Gastrocnemius medialis (tissue), 4 donors: ENCODE data around the gene CYSRT1. TPM values are rescaled to one million over a fixed set of nuclear protein-coding genes. Genes with fewer than 3 reads are reported as not detected.
A peak's percentile ranks its signal among the peaks of the same experiment; 100 is the strongest.

ENCODE experiments used
- ATAC-seq, 2 donors: fragments of 150-250 bp; one replicate each; pipeline ENCODE4 v1.9.1; 2016
- DNase-seq, 2 donors: peaks; one replicate each; pipeline ENCODE4 v3.0.0-alpha.2; 2019
- H3K27ac ChIP-seq, 4 donors: fragments of 200-600 bp; sonication (generic); 1 replicate in 1 of 4; 2 replicates in 3 of 4; pipeline ENCODE4 v1.5.1; 2016 to 2018; ENCODE audit warnings: mild to moderate bottlenecking in 2 of 4, moderate library complexity in 1 of 4
- H3K27me3 ChIP-seq, 3 donors: fragments of 200-600 bp; sonication (generic) in 2 of 3; 1 replicate in 1 of 3; 2 replicates in 2 of 3; pipeline versions ENCODE4 v1.5.1 to v1.6.0; 2016 to 2019; ENCODE audit warnings: mild to moderate bottlenecking in 1 of 3, moderate library complexity in 1 of 3
- H3K36me3 ChIP-seq, 2 donors: fragments of 200-600 bp; sonication (generic) in 1 of 2; one replicate each; pipeline ENCODE4 v1.5.1; 2017 to 2018
- H3K4me1 ChIP-seq, 2 donors: fragments of 200-600 bp; sonication (generic) in 1 of 2; one replicate each; pipeline ENCODE4 v1.5.1; 2016 to 2017; ENCODE audit warnings: mild to moderate bottlenecking in 2 of 2
- H3K4me3 ChIP-seq, 4 donors: fragments of 200-600 bp; sonication (generic) in 3 of 4; 1 replicate in 1 of 4; 2 replicates in 3 of 4; pipeline ENCODE4 v1.5.1; 2016 to 2019; ENCODE audit warnings: mild to moderate bottlenecking in 2 of 4
- H3K9me3 ChIP-seq, 3 donors: fragments of 200-600 bp; sonication (generic) in 2 of 3; 1 replicate in 1 of 3; 2 replicates in 2 of 3; pipeline ENCODE4 v1.5.1; 2016 to 2019
- POLR2A ChIP-seq, 2 donors: fragments of 450-650 bp; IDR thresholded peaks; one replicate each; pipeline ENCODE4 v1.6.1; 2017; ENCODE audit warnings: antibody characterized with exemption in 2 of 2, mild to moderate bottlenecking in 2 of 2, moderate library complexity in 2 of 2
- in situ Hi-C, 4 donors: fragments of 200-750 bp; cut with MboI; loops; one replicate each; pipeline versions ENCODE4 v1.15.0 to v1.8.0; 2017; ENCODE audit warnings: low sequenced_read_pairs in 4 of 4
- intact Hi-C: fragments of 100-400 bp; cut with DNase I; formaldehyde crosslinking; loops from one replicate; pipeline ENCODE4 v1.15.1; 2023; ENCODE audit warnings: low total_unique reads
- total RNA-seq, 4 donors: library from RNA; depleted of rRNA; stranded (reverse); fragments of >200 nt; gene quantifications; one replicate each; pipeline versions ENCODE4 v1.1.0 to v1.2.3, GENCODE V29; 2016
- TF ChIP-seq, protein P1 (sequence below), 5 experiments: fragments of 450-650 bp in 3 of 5; fragments of 200-600 bp in 2 of 5; sonication (generic) in 2 of 5; IDR thresholded peaks in 4 of 5; conservative IDR thresholded peaks in 1 of 5; 1 replicate in 4 of 5; 2 replicates in 1 of 5; pipeline ENCODE4 v1.5.1; 2016 to 2019; ENCODE audit warnings: antibody characterized with exemption in 5 of 5, mild to moderate bottlenecking in 3 of 5, moderate library complexity in 3 of 5

CYSRT1 gene
- total RNA-seq, 4 donors from 2014 or later = 0.42 TPM; not detected in 3

DNA sequence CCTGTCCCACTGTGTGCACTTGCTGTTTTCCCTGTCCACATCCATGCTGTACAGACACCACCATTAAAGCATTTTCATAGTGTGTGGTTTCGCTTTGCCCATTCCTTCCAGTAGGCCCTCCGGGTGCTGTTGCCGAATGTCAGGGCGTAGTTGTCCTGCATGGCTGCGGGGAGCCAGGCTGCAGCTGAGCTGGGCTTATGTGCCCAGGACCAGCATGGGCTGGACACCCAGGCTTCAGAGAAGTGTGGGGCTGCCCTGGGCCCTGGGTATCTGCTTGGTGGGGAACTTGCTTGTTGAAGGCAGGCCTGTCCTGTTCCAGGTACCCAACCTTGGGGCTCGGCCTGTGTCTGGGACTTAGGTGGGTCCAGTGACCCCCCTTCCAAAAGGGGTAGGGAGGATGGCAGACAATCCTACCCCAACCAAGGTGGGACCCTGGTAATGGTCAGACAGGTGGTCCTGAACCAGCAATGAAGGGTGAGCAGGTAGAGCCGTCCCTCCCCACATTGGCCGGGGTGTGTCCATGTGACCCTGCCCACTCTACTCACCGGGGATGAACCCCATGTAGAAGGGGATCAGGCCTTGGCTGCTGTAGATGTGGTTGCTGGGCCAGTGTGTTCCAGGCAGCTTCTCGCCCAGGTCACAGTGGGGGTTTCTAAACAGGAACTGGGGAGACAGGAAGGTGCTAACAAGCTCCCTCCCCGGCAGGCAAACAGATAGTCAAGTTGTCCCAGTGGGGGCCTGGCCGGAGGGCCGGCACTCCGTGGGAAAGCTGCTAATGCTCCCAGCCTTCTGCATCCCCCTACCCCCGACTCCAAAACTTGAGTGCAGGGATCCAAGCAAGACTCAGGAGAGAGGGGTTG is 18.9 kb downstream of the CYSRT1 start:
- no peak overlapping the region for H3K4me3 ChIP-seq
- H3K4me1 ChIP-seq = peaks cover 47 to 61% of the 10 kb centered on the region in 2 donors
- peak overlapping the region in 2 of 4 donors; percentile 46 to 98 for H3K27ac ChIP-seq

DNA sequence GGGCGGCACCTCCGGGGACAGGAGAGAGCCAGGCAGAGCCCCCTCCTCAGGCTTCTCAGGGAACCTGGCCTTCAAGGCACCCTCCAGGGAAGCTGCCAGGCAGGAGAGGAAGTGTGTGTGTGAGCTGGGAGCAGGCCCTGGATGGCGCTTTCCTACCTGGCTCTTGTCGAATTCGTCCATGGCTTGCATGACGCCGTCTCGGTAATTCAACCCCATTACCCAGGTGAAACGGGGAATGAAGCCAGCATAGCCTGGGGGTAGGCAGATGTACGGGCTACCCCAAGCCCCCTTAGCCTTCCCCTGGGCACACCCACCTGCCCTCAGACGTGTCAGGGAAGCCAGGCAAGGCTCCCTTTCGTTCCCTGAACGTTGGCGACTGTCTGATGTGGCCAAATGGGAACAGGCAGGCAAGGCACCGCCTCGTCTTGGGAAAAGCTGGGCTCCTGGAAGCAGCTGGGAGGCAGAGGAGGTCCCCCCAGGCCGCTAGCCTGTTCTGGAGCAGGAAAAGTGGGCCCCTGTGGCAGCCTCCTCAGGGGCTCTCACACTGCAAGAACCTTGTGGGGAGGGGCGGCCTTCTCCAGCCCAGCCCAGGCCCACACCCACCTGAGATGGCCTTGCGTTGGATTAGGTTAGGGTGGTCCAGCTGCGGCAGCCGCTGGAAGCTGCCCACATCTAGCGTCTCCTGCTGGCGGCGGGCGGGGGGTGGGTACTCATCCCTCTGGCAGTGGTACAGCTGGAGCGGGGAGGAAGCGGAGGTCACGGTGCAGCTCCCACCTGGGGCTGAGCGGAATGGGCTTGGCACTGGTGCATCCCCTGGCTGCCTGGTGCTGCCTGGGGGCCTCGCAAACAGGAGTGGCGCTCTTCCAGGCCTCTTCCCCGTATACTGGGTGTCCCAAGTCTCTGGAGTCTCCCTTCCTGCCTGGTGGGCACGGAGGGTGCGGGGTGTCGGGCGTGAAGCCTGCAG is 19.8 kb downstream of the CYSRT1 start:
- Histone ChIP-seq H3K36me3 (peaks cover 0 to 23% of the 10 kb centered on the region in 2 donors), H3K27me3 (no peaks in the 10 kb centered on the region), H3K27ac (peak overlapping the region in 2 of 4 donors; percentile 46 to 98), H3K4me1 (peaks cover 38 to 53% of the 10 kb centered on the region in 2 donors), H3K4me3 (no peak overlapping the region), H3K9me3 (no peaks in the 10 kb centered on the region)
- intact Hi-C loops (loop anchor here (5.0 kb wide), 1 partner anchor 42 kb away; the partner anchor contains the start of gene TPRN), in situ Hi-C loops (no loop called here)
- no peak for DNase-seq
- no peak for ATAC-seq
- TF ChIP-seq, protein P1, sequence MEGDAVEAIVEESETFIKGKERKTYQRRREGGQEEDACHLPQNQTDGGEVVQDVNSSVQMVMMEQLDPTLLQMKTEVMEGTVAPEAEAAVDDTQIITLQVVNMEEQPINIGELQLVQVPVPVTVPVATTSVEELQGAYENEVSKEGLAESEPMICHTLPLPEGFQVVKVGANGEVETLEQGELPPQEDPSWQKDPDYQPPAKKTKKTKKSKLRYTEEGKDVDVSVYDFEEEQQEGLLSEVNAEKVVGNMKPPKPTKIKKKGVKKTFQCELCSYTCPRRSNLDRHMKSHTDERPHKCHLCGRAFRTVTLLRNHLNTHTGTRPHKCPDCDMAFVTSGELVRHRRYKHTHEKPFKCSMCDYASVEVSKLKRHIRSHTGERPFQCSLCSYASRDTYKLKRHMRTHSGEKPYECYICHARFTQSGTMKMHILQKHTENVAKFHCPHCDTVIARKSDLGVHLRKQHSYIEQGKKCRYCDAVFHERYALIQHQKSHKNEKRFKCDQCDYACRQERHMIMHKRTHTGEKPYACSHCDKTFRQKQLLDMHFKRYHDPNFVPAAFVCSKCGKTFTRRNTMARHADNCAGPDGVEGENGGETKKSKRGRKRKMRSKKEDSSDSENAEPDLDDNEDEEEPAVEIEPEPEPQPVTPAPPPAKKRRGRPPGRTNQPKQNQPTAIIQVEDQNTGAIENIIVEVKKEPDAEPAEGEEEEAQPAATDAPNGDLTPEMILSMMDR (IDR thresholded peaks at IDR 0.05 in 4 of 5, conservative IDR thresholded peaks at IDR 0.05 in 1 of 5) = no peak
- TF ChIP-seq POLR2A (IDR thresholded peaks at IDR 0.05) = no peak

More for the DNA sequence above, 18.9 kb downstream of the CYSRT1 start:
- ATAC-seq (no peak), DNase-seq (no peak)
- H3K27me3 ChIP-seq = no peaks in the 10 kb centered on the region
- intact Hi-C loops = loop anchor here (5.0 kb wide), 1 partner anchor 42 kb away; the partner anchor contains the start of gene TPRN
- in situ Hi-C loops = no loop called here
- H3K9me3 ChIP-seq = no peaks in the 10 kb centered on the region
- TF ChIP-seq POLR2A (IDR thresholded peaks at IDR 0.05) = no peak
- TF ChIP-seq, protein P1 (IDR thresholded peaks at IDR 0.05 in 4 of 5, conservative IDR thresholded peaks at IDR 0.05 in 1 of 5) = no peak
- H3K36me3 ChIP-seq = peaks cover 0 to 23% of the 10 kb centered on the region in 2 donors

DNA sequence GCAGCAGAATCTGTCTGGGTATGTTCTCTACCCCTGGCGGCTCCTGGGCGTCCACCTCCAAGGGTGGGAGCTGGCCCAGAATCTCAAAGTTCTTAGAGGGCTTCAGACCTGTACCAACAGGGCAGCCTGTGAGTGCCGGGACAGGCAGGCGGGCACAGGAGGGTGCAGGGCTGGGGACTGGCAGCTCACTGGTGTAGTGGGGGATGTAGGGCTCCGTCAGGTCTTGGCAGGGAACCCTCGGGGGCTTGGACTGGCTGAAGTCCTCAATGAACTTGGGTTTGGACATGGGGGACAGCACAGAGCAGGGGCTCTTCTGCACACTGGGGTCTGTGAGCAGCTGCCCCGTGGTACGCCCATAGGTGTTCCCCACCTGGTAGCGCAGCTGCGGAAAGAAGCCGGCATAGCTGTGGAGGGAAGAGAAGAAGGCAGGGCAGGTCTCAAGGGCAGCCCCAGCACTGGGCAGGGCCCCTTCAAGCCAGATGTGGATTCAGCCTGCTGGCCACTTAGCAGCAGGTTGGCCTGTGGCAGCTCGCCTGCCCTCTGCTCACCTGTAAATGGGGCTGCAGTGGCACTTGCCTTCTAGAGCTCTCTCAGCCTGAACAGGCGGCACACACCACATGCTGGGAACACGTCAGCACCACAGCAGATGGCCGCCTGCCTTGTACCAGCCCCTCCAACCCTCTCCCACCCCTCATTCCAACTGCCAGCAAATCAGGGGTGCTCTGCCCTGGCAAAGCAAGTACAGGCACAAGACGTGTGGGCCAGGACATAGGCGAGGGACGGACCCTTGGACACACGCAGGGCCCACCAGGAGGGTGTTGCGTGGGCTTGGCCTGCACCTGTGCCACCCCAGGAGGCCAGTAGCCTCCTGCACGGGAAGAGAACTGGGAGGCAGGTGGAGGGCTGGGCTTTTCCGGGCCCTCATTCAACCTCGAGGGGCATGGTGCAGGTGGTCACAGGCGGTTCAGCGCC is 20.8 kb downstream of the CYSRT1 start:
- peaks cover 42 to 55% of the 10 kb centered on the region in 2 donors for H3K4me1 ChIP-seq
- no peaks in the 10 kb centered on the region for H3K27me3 ChIP-seq
- H3K4me3 ChIP-seq = no peak overlapping the region
- H3K9me3 ChIP-seq = no peaks in the 10 kb centered on the region
- intact Hi-C loops (no loop called here), in situ Hi-C loops (no loop called here)
- ATAC-seq (no peak), DNase-seq (no peak)
- peaks cover 0 to 23% of the 10 kb centered on the region in 2 donors for H3K36me3 ChIP-seq
- no peak for TF ChIP-seq POLR2A (IDR thresholded peaks at IDR 0.05)
- TF ChIP-seq, protein P1 (IDR thresholded peaks at IDR 0.05 in 4 of 5, conservative IDR thresholded peaks at IDR 0.05 in 1 of 5) = no peak
- H3K27ac ChIP-seq = no peak overlapping the region
